ENCODE measurements around the gene STRADA.

The STRADA gene

GRCh38 chr17:63682441-63682840 lies 59.2 kb downstream of the STRADA start:
- DNase-seq: no peak

GRCh38 chr17:63681530-63681929 lies 60.1 kb downstream of the STRADA start:
- DNase-seq: no peak

GRCh38 chr17:63680700-63681099 lies 60.9 kb downstream of the STRADA start:
- no peak for DNase-seq

- no peak for DNase-seq
These were observed 62.4 kb downstream of the STRADA start for GRCh38 chr17:63679214-63679613.

- DNase-seq: no peak
These were observed 65.0 kb downstream of the STRADA start for GRCh38 chr17:63676584-63676983.

GRCh38 chr17:63675607-63676546 lies 65.7 kb downstream of the STRADA start:
- DNase-seq: peak; percentile 27

- no peak for DNase-seq
These were observed 66.4 kb downstream of the STRADA start for GRCh38 chr17:63675231-63675606.

GRCh38 chr17:63672856-63673255 lies 68.7 kb downstream of the STRADA start:
- DNase-seq: no peak

GRCh38 chr17:63665527-63666214 lies 75.9 kb downstream of the STRADA start:
- DNase-seq: no peak

GRCh38 chr17:63659850-63660249 lies 81.7 kb downstream of the STRADA start:
- DNase-seq: no peak

GRCh38 chr17:63658366-63658765 lies 83.2 kb downstream of the STRADA start:
- no peak for DNase-seq

- DNase-seq: peak; percentile 54
These were observed 83.8 kb downstream of the STRADA start for GRCh38 chr17:63657786-63658185.

- no peak for DNase-seq
These were observed 88.5 kb downstream of the STRADA start for GRCh38 chr17:63653050-63653449.

All from DMS79 treated with DMSO at 0.1 percent for 48 hours (cell line).